ENCODE results near the gene CERS2.

The CERS2 gene

GRCh38 chr1:151002611-151003010 is 28.0 kb upstream of the CERS2 start:
- Mint-ChIP-seq H3K4me1 (peaks cover 30% of the 10 kb centered on the region), H3K4me3 (no peak overlapping the region), H3K36me3 (peaks cover 9% of the 10 kb centered on the region), H3K27me3 (no peaks in the 10 kb centered on the region), H3K27ac (no peak overlapping the region), H3K9me3 (no peaks in the 10 kb centered on the region)
- no peak for ATAC-seq (ENCODE audit: low read depth)
- no peak for DNase-seq (ENCODE audit: low spot score in 2 of 2)

GRCh38 chr1:151002051-151002450 is 27.4 kb upstream of the CERS2 start:
- Mint-ChIP-seq H3K27ac (no peak overlapping the region), H3K9me3 (no peaks in the 10 kb centered on the region)

GRCh38 chr1:151001602-151002001 is 27.0 kb upstream of the CERS2 start:
- Mint-ChIP-seq H3K27me3 (no peaks in the 10 kb centered on the region), H3K4me3 (no peak overlapping the region), H3K36me3 (peaks cover 12% of the 10 kb centered on the region), H3K9me3 (no peaks in the 10 kb centered on the region), H3K4me1 (peaks cover 21% of the 10 kb centered on the region), H3K27ac (no peak overlapping the region)
- DNase-seq (ENCODE audit: low spot score in 2 of 2), result no peak
- no peak for ATAC-seq (ENCODE audit: low read depth)

More at GRCh38 chr1:151002051-151002450, 27.4 kb upstream of the CERS2 start:
- peaks cover 25% of the 10 kb centered on the region for H3K4me1 Mint-ChIP-seq
- ATAC-seq (ENCODE audit: low read depth), result no peak
- H3K36me3 Mint-ChIP-seq, result peaks cover 12% of the 10 kb centered on the region
- no peak overlapping the region for H3K4me3 Mint-ChIP-seq
- no peak for DNase-seq (ENCODE audit: low spot score in 2 of 2)
- no peaks in the 10 kb centered on the region for H3K27me3 Mint-ChIP-seq

- Mint-ChIP-seq H3K27me3 (no peaks in the 10 kb centered on the region), H3K36me3 (peaks cover 12% of the 10 kb centered on the region), H3K9me3 (no peaks in the 10 kb centered on the region), H3K4me3 (no peak overlapping the region), H3K27ac (no peak overlapping the region), H3K4me1 (peaks cover 12% of the 10 kb centered on the region)
- ATAC-seq (ENCODE audit: low read depth), result no peak
- DNase-seq (ENCODE audit: low spot score in 2 of 2), result no peak
Measured at GRCh38 chr1:151000408-151000807, 25.8 kb upstream of the CERS2 start.

- Mint-ChIP-seq H3K27me3 (no peaks in the 10 kb centered on the region), H3K4me3 (no peak overlapping the region), H3K27ac (no peak overlapping the region), H3K9me3 (no peaks in the 10 kb centered on the region), H3K36me3 (peaks cover 12% of the 10 kb centered on the region), H3K4me1 (peaks cover 10% of the 10 kb centered on the region)
- no peak for DNase-seq (ENCODE audit: low spot score in 2 of 2)
- no peak for ATAC-seq (ENCODE audit: low read depth)
Measured at GRCh38 chr1:150999926-151000325, 25.3 kb upstream of the CERS2 start.

- H3K4me3 Mint-ChIP-seq, result no peak overlapping the region
- H3K27me3 Mint-ChIP-seq, result no peaks in the 10 kb centered on the region
- ATAC-seq (ENCODE audit: low read depth) (no peak), DNase-seq (ENCODE audit: low spot score in 2 of 2) (no peak)
- H3K36me3 Mint-ChIP-seq, result peaks cover 12% of the 10 kb centered on the region
- no peaks in the 10 kb centered on the region for H3K9me3 Mint-ChIP-seq
- no peak overlapping the region for H3K27ac Mint-ChIP-seq
- peaks cover 10% of the 10 kb centered on the region for H3K4me1 Mint-ChIP-seq
Measured at GRCh38 chr1:150999051-150999674, 24.5 kb upstream of the CERS2 start.

- Mint-ChIP-seq H3K4me1 (peaks cover 8% of the 10 kb centered on the region), H3K27me3 (no peaks in the 10 kb centered on the region)
Measured at GRCh38 chr1:150997949-150998348, 23.3 kb upstream of the CERS2 start.

GRCh38 chr1:150997126-150997872 is 22.7 kb upstream of the CERS2 start:
- H3K27ac Mint-ChIP-seq, result no peak overlapping the region
- no peak for ATAC-seq (ENCODE audit: low read depth)

More at GRCh38 chr1:150997949-150998348, 23.3 kb upstream of the CERS2 start:
- DNase-seq (ENCODE audit: low spot score in 2 of 2) (no peak), ATAC-seq (ENCODE audit: low read depth) (no peak)
- Mint-ChIP-seq H3K36me3 (peaks cover 12% of the 10 kb centered on the region), H3K9me3 (no peaks in the 10 kb centered on the region), H3K27ac (no peak overlapping the region), H3K4me3 (no peak overlapping the region)

GRCh38 chr1:150995896-150996295 is 21.3 kb upstream of the CERS2 start:
- Mint-ChIP-seq H3K4me3 (peak overlapping the region; percentile 41), H3K27ac (no peak overlapping the region), H3K9me3 (no peaks in the 10 kb centered on the region), H3K36me3 (peaks cover 6% of the 10 kb centered on the region), H3K27me3 (no peaks in the 10 kb centered on the region), H3K4me1 (no peaks in the 10 kb centered on the region)
- DNase-seq (ENCODE audit: low spot score in 2 of 2), result peak in 1 of 2 donors; percentile 37
- peak; percentile 34 for ATAC-seq (ENCODE audit: low read depth)

More at GRCh38 chr1:150997126-150997872, 22.7 kb upstream of the CERS2 start:
- Mint-ChIP-seq H3K36me3 (peaks cover 12% of the 10 kb centered on the region), H3K9me3 (no peaks in the 10 kb centered on the region), H3K4me3 (no peak overlapping the region), H3K27me3 (no peaks in the 10 kb centered on the region), H3K4me1 (peaks cover 2% of the 10 kb centered on the region)
- DNase-seq (ENCODE audit: low spot score in 2 of 2), result no peak

- DNase-seq (ENCODE audit: low spot score in 2 of 2), result no peak
- H3K9me3 Mint-ChIP-seq, result no peaks in the 10 kb centered on the region
- no peaks in the 10 kb centered on the region for H3K27me3 Mint-ChIP-seq
- no peak overlapping the region for H3K27ac Mint-ChIP-seq
- no peak for ATAC-seq (ENCODE audit: low read depth)
- H3K36me3 Mint-ChIP-seq, result peaks cover 4% of the 10 kb centered on the region
- no peak overlapping the region for H3K4me3 Mint-ChIP-seq
- no peaks in the 10 kb centered on the region for H3K4me1 Mint-ChIP-seq
Measured at GRCh38 chr1:150995460-150995859, 20.8 kb upstream of the CERS2 start.

GRCh38 chr1:150994248-150994647 is 19.6 kb upstream of the CERS2 start:
- no peaks in the 10 kb centered on the region for H3K9me3 Mint-ChIP-seq
- no peaks in the 10 kb centered on the region for H3K27me3 Mint-ChIP-seq
- H3K36me3 Mint-ChIP-seq, result peaks cover 4% of the 10 kb centered on the region
- H3K27ac Mint-ChIP-seq, result no peak overlapping the region
- no peaks in the 10 kb centered on the region for H3K4me1 Mint-ChIP-seq
- ATAC-seq (ENCODE audit: low read depth) (no peak), DNase-seq (ENCODE audit: low spot score in 2 of 2) (no peak)
- no peak overlapping the region for H3K4me3 Mint-ChIP-seq

GRCh38 chr1:150992626-150993025 is 18.0 kb upstream of the CERS2 start:
- Mint-ChIP-seq H3K36me3 (peaks cover 4% of the 10 kb centered on the region), H3K4me3 (no peak overlapping the region), H3K9me3 (no peaks in the 10 kb centered on the region), H3K27ac (no peak overlapping the region), H3K4me1 (no peaks in the 10 kb centered on the region), H3K27me3 (no peaks in the 10 kb centered on the region)
- no peak for DNase-seq (ENCODE audit: low spot score in 2 of 2)
- ATAC-seq (ENCODE audit: low read depth), result no peak

GRCh38 chr1:150987924-150988323 is 13.3 kb upstream of the CERS2 start:
- Mint-ChIP-seq H3K27ac (no peak overlapping the region), H3K27me3 (no peaks in the 10 kb centered on the region), H3K4me3 (no peak overlapping the region), H3K9me3 (no peaks in the 10 kb centered on the region), H3K4me1 (no peaks in the 10 kb centered on the region), H3K36me3 (no peaks in the 10 kb centered on the region)
- no peak for ATAC-seq (ENCODE audit: low read depth)
- DNase-seq (ENCODE audit: low spot score in 2 of 2), result no peak

- H3K4me3 Mint-ChIP-seq, result no peak overlapping the region
- no peak overlapping the region for H3K27ac Mint-ChIP-seq
- ATAC-seq (ENCODE audit: low read depth), result no peak
- no peaks in the 10 kb centered on the region for H3K36me3 Mint-ChIP-seq
- H3K9me3 Mint-ChIP-seq, result no peaks in the 10 kb centered on the region
- H3K4me1 Mint-ChIP-seq, result no peaks in the 10 kb centered on the region
- DNase-seq (ENCODE audit: low spot score in 2 of 2), result no peak
- no peaks in the 10 kb centered on the region for H3K27me3 Mint-ChIP-seq
Measured at GRCh38 chr1:150985179-150985825, 10.7 kb upstream of the CERS2 start.
